Transverse colon (tissue), 4 donors: Measurements from ENCODE around the gene NR5A2. TPM values are rescaled to one million over a fixed set of nuclear protein-coding genes. Genes with fewer than 3 reads are reported as not detected.

Source experiments
- DNase-seq: peaks from one replicate; pipeline ENCODE4 v3.0.0-alpha.2; 2019
- H3K27ac ChIP-seq, 4 donors: fragments of 200-600 bp; sonication (generic); 2 replicates each; pipeline ENCODE4 v1.5.1; 2016 to 2018; ENCODE audit warnings: inconsistent platforms in 4 of 4
- H3K27me3 ChIP-seq: fragments of 200-600 bp; sonication (generic); 2 replicates; pipeline ENCODE4 v1.5.1; 2017; ENCODE audit warnings: inconsistent platforms
- H3K36me3 ChIP-seq, 4 donors: fragments of 200-600 bp; sonication (generic); 2 replicates each; pipeline ENCODE4 v1.5.1; 2017 to 2019; ENCODE audit warnings: inconsistent platforms in 4 of 4
- H3K4me1 ChIP-seq, 4 donors: fragments of 200-600 bp; sonication (generic); 2 replicates each; pipeline ENCODE4 v1.5.1; 2017 to 2020; ENCODE audit warnings: inconsistent platforms in 4 of 4
- H3K4me3 ChIP-seq, 4 donors: fragments of 200-600 bp; sonication (generic); 1 replicate in 1 of 4; 2 replicates in 3 of 4; pipeline versions ENCODE4 v1.5.1 to v1.6.1; 2017 to 2019; ENCODE audit warnings: inconsistent platforms in 4 of 4
- H3K9me3 ChIP-seq, 2 donors: fragments of 200-600 bp; sonication (generic); 2 replicates each; pipeline ENCODE4 v1.5.1; 2017 to 2019; ENCODE audit warnings: inconsistent platforms in 2 of 2
- EP300 ChIP-seq: sonication (generic); formaldehyde crosslinking; IDR thresholded peaks from one replicate; pipeline ENCODE4 v1.6.1; 2017; ENCODE audit warnings: antibody characterized with exemption, low read depth
- POLR2A ChIP-seq: fragments of 450-650 bp; IDR thresholded peaks from one replicate; pipeline ENCODE4 v1.6.1; 2016; ENCODE audit warnings: antibody characterized with exemption, mild to moderate bottlenecking, moderate library complexity
- POLR2AphosphoS5 ChIP-seq, 3 donors: sonication (generic); formaldehyde crosslinking; IDR thresholded peaks; one replicate each; pipeline ENCODE4 v1.6.1; 2016; ENCODE audit warnings: antibody characterized with exemption in 3 of 3
- WGBS, 2 donors: methylation state at CpG; one replicate each; pipeline ENCODE4 v1.1.5; 2018; ENCODE audit warnings: low coverage in 1 of 2; 5-methylcytosine and 5-hydroxymethylcytosine counted together
- in situ Hi-C, 4 donors: fragments of 200-750 bp; cut with MboI; loops; one replicate each; pipeline versions ENCODE4 v1.15.0 to v1.15.1; 2017; ENCODE audit warnings: low sequenced_read_pairs in 3 of 4, low pct_ligation_motif_present in 1 of 4, low pct_unique_long_range_greater_than_20kb in 1 of 4
- intact Hi-C: fragments of 100-400 bp; cut with DNase I; formaldehyde crosslinking; loops from one replicate; pipeline ENCODE4 v1.15.1; 2023; ENCODE audit warnings: low total_unique reads
- total RNA-seq, 4 donors: library from RNA; depleted of rRNA; stranded (reverse); fragments of >200 nt; gene quantifications; one replicate each; pipeline ENCODE4 v1.1.0, GENCODE V29; 2016
- TF ChIP-seq, protein P1 (sequence below), 5 experiments: fragments of 200-600 bp in 3 of 5; fragments of 450-650 bp in 2 of 5; sonication (generic) in 3 of 5; IDR thresholded peaks; 1 replicate in 2 of 5; 2 replicates in 3 of 5; pipeline ENCODE4 v1.5.1; 2016 to 2017; ENCODE audit warnings: antibody characterized with exemption in 5 of 5, inconsistent platforms in 3 of 5, mild to moderate bottlenecking in 2 of 5, moderate library complexity in 1 of 5

Gene NR5A2
- total RNA-seq, 4 donors from 2014 or later = 75.4 to 92.6 (median 85.4) TPM

DNA sequence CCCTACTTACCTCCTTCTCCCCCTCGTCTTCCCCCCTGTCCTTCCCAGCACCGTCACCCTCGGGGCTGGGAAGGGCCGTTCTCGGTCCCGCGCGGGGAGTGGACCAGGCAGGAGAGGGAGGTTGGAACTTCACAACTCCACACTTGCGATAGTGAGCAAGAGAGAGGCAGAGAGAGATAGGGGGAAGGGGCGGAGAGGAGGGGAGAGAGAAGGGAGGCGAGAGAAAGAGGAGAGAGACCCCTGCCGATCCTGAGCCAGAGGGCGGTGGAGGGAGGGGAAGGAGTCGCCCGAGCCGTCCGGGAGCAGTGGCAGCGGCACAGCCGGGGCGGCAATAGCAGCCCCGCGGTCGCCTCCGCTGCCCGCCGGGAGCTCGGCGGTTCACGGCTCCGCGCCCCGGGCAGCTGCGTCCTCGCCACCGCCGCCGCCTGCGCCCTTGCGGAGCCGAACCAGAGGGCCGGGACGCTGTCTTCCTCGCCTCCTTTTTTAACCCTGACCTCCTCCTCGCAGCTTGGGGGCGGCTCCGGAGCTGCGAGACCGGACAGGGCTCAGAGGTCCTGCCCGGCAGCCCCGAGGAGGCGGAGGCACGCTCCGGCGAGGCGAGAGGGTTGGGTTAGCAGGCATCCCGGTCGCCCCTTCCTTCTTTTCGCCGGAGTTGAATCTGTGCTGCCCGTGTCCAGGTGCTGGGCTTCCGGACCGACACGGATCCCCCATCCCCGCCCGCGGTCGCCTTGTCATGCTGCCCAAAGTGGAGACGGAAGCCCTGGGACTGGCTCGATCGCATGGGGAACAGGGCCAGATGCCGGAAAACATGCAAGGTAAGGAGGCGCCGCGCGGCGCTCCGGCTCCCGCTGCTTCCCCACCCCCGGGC, 11.7 kb downstream of the NR5A2 start:
- DNase-seq = peak; percentile 55
- H3K9me3 ChIP-seq = no peaks in the 10 kb centered on the region
- peak overlapping the region; percentile 76 to 86 (median 81) for H3K27ac ChIP-seq
- TF ChIP-seq POLR2A (peak; percentile 12), POLR2AphosphoS5 (IDR thresholded peaks at IDR 0.05) (peak in 1 of 3 donors; percentile 17), EP300 (no peak)
- TF ChIP-seq, protein P1, sequence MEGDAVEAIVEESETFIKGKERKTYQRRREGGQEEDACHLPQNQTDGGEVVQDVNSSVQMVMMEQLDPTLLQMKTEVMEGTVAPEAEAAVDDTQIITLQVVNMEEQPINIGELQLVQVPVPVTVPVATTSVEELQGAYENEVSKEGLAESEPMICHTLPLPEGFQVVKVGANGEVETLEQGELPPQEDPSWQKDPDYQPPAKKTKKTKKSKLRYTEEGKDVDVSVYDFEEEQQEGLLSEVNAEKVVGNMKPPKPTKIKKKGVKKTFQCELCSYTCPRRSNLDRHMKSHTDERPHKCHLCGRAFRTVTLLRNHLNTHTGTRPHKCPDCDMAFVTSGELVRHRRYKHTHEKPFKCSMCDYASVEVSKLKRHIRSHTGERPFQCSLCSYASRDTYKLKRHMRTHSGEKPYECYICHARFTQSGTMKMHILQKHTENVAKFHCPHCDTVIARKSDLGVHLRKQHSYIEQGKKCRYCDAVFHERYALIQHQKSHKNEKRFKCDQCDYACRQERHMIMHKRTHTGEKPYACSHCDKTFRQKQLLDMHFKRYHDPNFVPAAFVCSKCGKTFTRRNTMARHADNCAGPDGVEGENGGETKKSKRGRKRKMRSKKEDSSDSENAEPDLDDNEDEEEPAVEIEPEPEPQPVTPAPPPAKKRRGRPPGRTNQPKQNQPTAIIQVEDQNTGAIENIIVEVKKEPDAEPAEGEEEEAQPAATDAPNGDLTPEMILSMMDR (IDR thresholded peaks at IDR 0.05) = no peak
- in situ Hi-C loops (no loop called here), intact Hi-C loops (no loop called here)
- peak overlapping the region; percentile 27 to 69 (median 56) for H3K4me3 ChIP-seq
- H3K27me3 ChIP-seq = peaks cover 100% of the 10 kb centered on the region
- no peaks in the 10 kb centered on the region for H3K36me3 ChIP-seq
- WGBS, 2 donors = 2 to 6% methylated on average over 9 to 66 of the region's 79 CpGs
- H3K4me1 ChIP-seq = peaks cover 6 to 84% (median 32%) of the 10 kb centered on the region in 4 donors

DNA sequence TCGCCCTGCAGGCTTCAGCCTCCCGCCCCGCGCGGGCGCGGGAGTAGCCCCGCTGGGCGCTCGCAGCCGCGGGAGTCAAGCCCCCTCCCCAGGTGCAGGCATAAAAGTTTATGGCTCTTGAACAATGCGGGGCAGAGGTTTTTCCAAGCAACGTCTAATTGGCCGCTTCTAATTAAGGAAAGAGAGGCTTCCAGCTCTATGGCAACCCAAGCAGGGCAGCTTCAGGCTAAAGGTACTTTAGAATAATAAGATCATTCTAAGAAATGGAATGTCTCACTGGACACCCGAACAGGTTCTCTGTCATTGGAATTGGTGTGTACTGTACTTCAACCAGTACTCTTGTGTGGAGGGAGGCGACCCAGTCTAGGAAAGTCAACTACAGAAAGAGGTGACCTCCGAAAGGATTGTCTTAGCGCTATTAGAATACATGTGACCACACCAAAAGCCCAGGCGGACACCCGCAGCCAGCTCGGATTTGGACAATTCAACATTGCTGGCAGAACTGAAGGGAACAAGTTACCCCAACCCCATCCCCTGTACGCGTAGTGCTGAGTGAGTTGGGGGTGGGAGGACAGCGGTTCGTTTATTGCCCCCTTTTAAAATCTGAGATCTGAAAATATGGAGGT, 12.5 kb downstream of the NR5A2 start:
- H3K27me3 ChIP-seq = peaks cover 100% of the 10 kb centered on the region
- 2 to 6% methylated on average over 9 to 25 of the region's 26 CpGs for WGBS, 2 donors
- peak overlapping the region; percentile 76 to 86 (median 81) for H3K27ac ChIP-seq
- no peaks in the 10 kb centered on the region for H3K36me3 ChIP-seq
- intact Hi-C loops = no loop called here
- peaks cover 6 to 77% (median 29%) of the 10 kb centered on the region in 4 donors for H3K4me1 ChIP-seq
- DNase-seq = no peak
- H3K4me3 ChIP-seq = peak overlapping the region; percentile 27 to 69 (median 56)
- no peaks in the 10 kb centered on the region for H3K9me3 ChIP-seq
- in situ Hi-C loops = no loop called here
- TF ChIP-seq POLR2AphosphoS5 (IDR thresholded peaks at IDR 0.05) (peak in 1 of 3 donors; percentile 0), POLR2A (no peak), EP300 (no peak)

- WGBS, 2 donors = 0 to 7% methylated on average over 2 to 26 of the region's 35 CpGs
Observed at GRCh38 chr1:200040481-200041138, 13.1 kb downstream of the NR5A2 start.

DNA sequence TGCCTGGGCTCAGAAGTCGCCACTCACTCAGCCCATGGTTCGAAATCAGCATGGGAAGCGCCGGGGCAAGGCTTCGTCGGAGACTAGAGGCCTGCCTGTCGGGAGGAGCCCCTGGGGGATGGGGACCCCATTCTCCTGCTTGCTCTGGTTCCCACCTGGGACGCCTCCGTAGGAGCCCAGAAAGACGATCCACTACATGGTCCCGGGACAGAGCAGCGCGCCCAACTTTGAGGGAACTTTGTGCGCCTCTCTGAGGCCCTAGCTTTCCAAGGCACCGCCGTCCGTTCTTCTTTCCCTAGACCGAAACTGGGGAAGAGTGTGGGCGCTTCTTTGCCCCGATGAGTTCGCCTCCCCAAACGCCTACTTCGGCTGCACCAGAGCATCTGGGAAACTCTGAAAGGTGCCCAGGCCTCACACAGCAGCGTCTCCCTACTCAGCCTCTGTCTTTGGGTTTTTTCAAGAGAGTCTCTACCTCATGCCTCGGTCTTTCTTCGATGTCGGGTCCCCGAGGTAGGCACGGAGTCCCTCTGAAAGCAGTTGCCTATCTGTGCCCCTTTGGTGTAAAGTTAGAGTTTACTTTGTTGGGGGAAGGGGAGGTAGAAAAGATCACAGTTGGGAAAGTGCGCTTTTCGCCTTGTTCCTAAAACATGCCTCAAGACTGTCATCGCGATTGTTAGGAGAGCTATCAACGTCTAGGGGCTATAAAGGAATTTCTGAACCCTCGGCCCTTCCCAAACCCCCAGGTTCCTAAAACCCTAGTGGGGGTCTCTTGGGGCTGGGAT, 14.0 kb downstream of the NR5A2 start:
- WGBS, 2 donors = 8 to 13% methylated on average over 5 to 35 of the region's 35 CpGs
- intact Hi-C loops (no loop called here), in situ Hi-C loops (no loop called here)
- no peak for TF ChIP-seq POLR2AphosphoS5 (IDR thresholded peaks at IDR 0.05)
- TF ChIP-seq, protein P1 (IDR thresholded peaks at IDR 0.05) = no peak
- no peak for TF ChIP-seq POLR2A
- no peak for TF ChIP-seq EP300
- peak overlapping the region; percentile 76 to 86 (median 81) for H3K27ac ChIP-seq
- no peaks in the 10 kb centered on the region for H3K9me3 ChIP-seq
- no peaks in the 10 kb centered on the region for H3K36me3 ChIP-seq
- peak overlapping the region in 3 of 4 donors; percentile 51 to 69 (median 61) for H3K4me3 ChIP-seq
- no peak for DNase-seq
- H3K27me3 ChIP-seq = peaks cover 100% of the 10 kb centered on the region
- H3K4me1 ChIP-seq = peaks cover 0 to 66% (median 19%) of the 10 kb centered on the region in 4 donors

More at GRCh38 chr1:200040481-200041138, 13.1 kb downstream of the NR5A2 start:
- intact Hi-C loops = no loop called here
- peak; percentile 73 for DNase-seq
- TF ChIP-seq EP300 (no peak), POLR2A (peak; percentile 54), POLR2AphosphoS5 (IDR thresholded peaks at IDR 0.05) (peak in 2 of 3 donors; percentile 63 to 79)
- Histone ChIP-seq H3K27ac (peak overlapping the region; percentile 76 to 86 (median 81)), H3K27me3 (peaks cover 100% of the 10 kb centered on the region), H3K4me3 (peak overlapping the region in 3 of 4 donors; percentile 51 to 69 (median 61)), H3K4me1 (peaks cover 4 to 74% (median 23%) of the 10 kb centered on the region in 4 donors), H3K36me3 (no peaks in the 10 kb centered on the region), H3K9me3 (no peaks in the 10 kb centered on the region)
- in situ Hi-C loops = no loop called here
